ENCODE results near the gene RIN3. TPM values are rescaled to one million over a fixed set of nuclear protein-coding genes. Genes with fewer than 3 reads are reported as not detected.

The RIN3 gene
- total RNA-seq, 1 donor from 2014 or later: 18.8 TPM

GRCh38 chr14:92630367-92630766 lies 116.8 kb downstream of the RIN3 start:
- H3K27ac Mint-ChIP-seq (ENCODE audit: unreplicated experiment): no peak overlapping the region

DNA sequence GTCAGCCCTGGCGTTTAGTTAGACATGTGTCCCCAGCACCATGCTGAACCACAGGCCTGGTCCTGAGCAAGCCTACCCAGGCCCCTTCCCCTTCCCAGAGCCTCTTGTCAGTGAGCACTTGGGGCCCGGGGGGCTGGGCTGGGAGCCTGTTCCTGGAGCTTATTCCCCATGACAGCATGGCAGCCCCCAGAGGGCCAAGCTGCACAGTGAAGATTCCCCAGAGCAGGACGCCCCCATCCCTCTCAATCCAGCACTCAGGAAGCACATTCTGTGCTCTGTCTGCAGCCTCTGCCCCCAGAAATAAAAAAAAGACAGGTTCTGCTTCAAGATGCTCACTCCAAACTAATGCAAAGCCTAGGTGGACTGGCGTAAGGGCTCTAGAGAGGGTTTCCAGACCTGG lies 117.5 kb downstream of the RIN3 start:
- no peak for TF ChIP-seq CTCF (IDR thresholded peaks at IDR 0.05)
- Mint-ChIP-seq H3K27ac (ENCODE audit: unreplicated experiment) (no peak overlapping the region), H3K36me3 (ENCODE audit: low read depth) (peaks cover 16% of the 10 kb centered on the region), H3K4me1 (ENCODE audit: low read depth) (no peaks in the 10 kb centered on the region), H3K9me3 (ENCODE audit: low read depth) (peaks cover 8% of the 10 kb centered on the region), H3K27me3 (ENCODE audit: low read depth) (no peaks in the 10 kb centered on the region), H3K4me3 (ENCODE audit: unreplicated experiment) (no peak overlapping the region)
- no peak for DNase-seq (ENCODE audit: low spot score)

More at GRCh38 chr14:92630367-92630766, 116.8 kb downstream of the RIN3 start:
- Mint-ChIP-seq H3K36me3 (ENCODE audit: low read depth) (peaks cover 16% of the 10 kb centered on the region), H3K4me3 (ENCODE audit: unreplicated experiment) (no peak overlapping the region), H3K27me3 (ENCODE audit: low read depth) (no peaks in the 10 kb centered on the region), H3K4me1 (ENCODE audit: low read depth) (peaks cover 5% of the 10 kb centered on the region), H3K9me3 (ENCODE audit: low read depth) (peaks cover 8% of the 10 kb centered on the region)
- no peak for TF ChIP-seq CTCF (IDR thresholded peaks at IDR 0.05)
- no peak for DNase-seq (ENCODE audit: low spot score)

GRCh38 chr14:92632546-92633273 lies 119.1 kb downstream of the RIN3 start:
- Mint-ChIP-seq H3K4me3 (ENCODE audit: unreplicated experiment) (no peak overlapping the region), H3K27me3 (ENCODE audit: low read depth) (no peaks in the 10 kb centered on the region), H3K4me1 (ENCODE audit: low read depth) (peaks cover 5% of the 10 kb centered on the region), H3K9me3 (ENCODE audit: low read depth) (peaks cover 4% of the 10 kb centered on the region), H3K27ac (ENCODE audit: unreplicated experiment) (no peak overlapping the region), H3K36me3 (ENCODE audit: low read depth) (peaks cover 7% of the 10 kb centered on the region)
- peak; percentile 78 for DNase-seq (ENCODE audit: low spot score)
- TF ChIP-seq CTCF (IDR thresholded peaks at IDR 0.05): no peak

GRCh38 chr14:92633274-92633616 lies 119.7 kb downstream of the RIN3 start:
- peaks cover 5% of the 10 kb centered on the region for H3K36me3 Mint-ChIP-seq (ENCODE audit: low read depth)
- H3K27ac Mint-ChIP-seq (ENCODE audit: unreplicated experiment): no peak overlapping the region
- no peak overlapping the region for H3K4me3 Mint-ChIP-seq (ENCODE audit: unreplicated experiment)
- no peak for TF ChIP-seq CTCF (IDR thresholded peaks at IDR 0.05)
- H3K4me1 Mint-ChIP-seq (ENCODE audit: low read depth): peaks cover 5% of the 10 kb centered on the region
- H3K27me3 Mint-ChIP-seq (ENCODE audit: low read depth): no peaks in the 10 kb centered on the region
- H3K9me3 Mint-ChIP-seq (ENCODE audit: low read depth): no peaks in the 10 kb centered on the region
- DNase-seq (ENCODE audit: low spot score): peak; percentile 44

- DNase-seq (ENCODE audit: low spot score): no peak
- H3K27ac Mint-ChIP-seq (ENCODE audit: unreplicated experiment): no peak overlapping the region
- H3K27me3 Mint-ChIP-seq (ENCODE audit: low read depth): no peaks in the 10 kb centered on the region
- peaks cover 5% of the 10 kb centered on the region for H3K36me3 Mint-ChIP-seq (ENCODE audit: low read depth)
- H3K4me3 Mint-ChIP-seq (ENCODE audit: unreplicated experiment): no peak overlapping the region
- H3K9me3 Mint-ChIP-seq (ENCODE audit: low read depth): no peaks in the 10 kb centered on the region
- no peak for TF ChIP-seq CTCF (IDR thresholded peaks at IDR 0.05)
- H3K4me1 Mint-ChIP-seq (ENCODE audit: low read depth): peaks cover 5% of the 10 kb centered on the region
Observed at GRCh38 chr14:92633724-92634123, 120.1 kb downstream of the RIN3 start.
